Peyer's patch (tissue), 4 donors: ENCODE data around the gene ZFYVE19.

Experiments
- CTCF ChIP-seq, 6 experiments: fragments of 450-650 bp in 4 of 6; fragments of 200-600 bp in 2 of 6; sonication (generic) in 1 of 6; IDR thresholded peaks; one replicate each; pipeline ENCODE4 v1.5.1; 2017 to 2019; ENCODE audit warnings: antibody characterized with exemption in 6 of 6, mild to moderate bottlenecking in 3 of 6, moderate library complexity in 1 of 6
- POLR2A ChIP-seq, 2 donors: fragments of 450-650 bp; IDR thresholded peaks; one replicate each; pipeline ENCODE4 v1.5.1; 2017; ENCODE audit warnings: antibody characterized with exemption in 2 of 2, mild to moderate bottlenecking in 2 of 2, moderate library complexity in 2 of 2

- no peak for TF ChIP-seq CTCF (IDR thresholded peaks at IDR 0.05)
- no peak for TF ChIP-seq POLR2A (IDR thresholded peaks at IDR 0.05)
These were observed 14.3 kb downstream of the ZFYVE19 start for GRCh38 chr15:40821195-40821594.
